Lung (tissue), 12 donors: ENCODE data around the gene TSHR. TPM values are rescaled to one million over a fixed set of nuclear protein-coding genes. Genes with fewer than 3 reads are reported as not detected.

Experiments
- ATAC-seq: fragments of 200-7000 bp; cut with Tn5 transposase; one replicate; pipeline ENCODE4 v1.9.1; 2020; ENCODE audit warnings: moderate number of reproducible peaks; ENCODE audit not compliant: insufficient read depth, low FRiP score
- DNase-seq, 3 donors: peaks; one replicate each; pipeline ENCODE4 v3.0.0-alpha.2; 2013 to 2017
- H3K27ac ChIP-seq, 2 donors: one replicate each; pipeline ENCODE4 v1.5.1; 2013; ENCODE audit warnings: mild to moderate bottlenecking in 2 of 2, moderate library complexity in 2 of 2, control low read depth in 1 of 2, inconsistent platforms in 1 of 2, low read depth in 1 of 2, low read length in 1 of 2
- H3K27me3 ChIP-seq, 3 donors: one replicate each; pipeline ENCODE4 v1.5.1; 2013; ENCODE audit warnings: low read length in 2 of 3; ENCODE audit not compliant: control insufficient read depth in 3 of 3, insufficient read depth in 3 of 3
- H3K36me3 ChIP-seq, 4 donors: one replicate each; pipeline ENCODE4 v1.5.1; 2013; ENCODE audit warnings: low read length in 4 of 4, mild to moderate bottlenecking in 1 of 4, moderate library complexity in 1 of 4; ENCODE audit not compliant: control insufficient read depth in 4 of 4, insufficient read depth in 4 of 4
- H3K4me1 ChIP-seq, 5 donors: one replicate each; pipeline ENCODE4 v1.5.1; 2013; ENCODE audit warnings: low read length in 5 of 5, mild to moderate bottlenecking in 2 of 5, moderate library complexity in 1 of 5; ENCODE audit not compliant: control insufficient read depth in 5 of 5, insufficient read depth in 5 of 5
- H3K4me3 ChIP-seq: one replicate; pipeline ENCODE4 v1.5.1; 2013; ENCODE audit warnings: mild to moderate bottlenecking, control low read depth, moderate library complexity
- H3K9ac ChIP-seq, 2 donors: one replicate each; pipeline ENCODE4 v1.5.1; 2013; ENCODE audit warnings: low read length in 2 of 2, control low read depth in 1 of 2; ENCODE audit not compliant: insufficient read depth in 1 of 2
- H3K9me3 ChIP-seq, 4 donors: one replicate each; pipeline ENCODE4 v1.5.1; 2013; ENCODE audit warnings: low read length in 3 of 4, mild to moderate bottlenecking in 1 of 4, moderate library complexity in 1 of 4; ENCODE audit not compliant: control insufficient read depth in 4 of 4, insufficient read depth in 3 of 4
- WGBS, 2 donors: extraction: QIAGEN DNeasy Blood & Tissue Kit; methylation state at CpG; one replicate each; pipeline ENCODE4 v1.1.7; 2013; 5-methylcytosine and 5-hydroxymethylcytosine counted together
- polyA plus RNA-seq, 2 donors: library from polyadenylated mRNA; stranded (reverse); fragments of 200-250 nt; gene quantifications; one replicate each; pipeline ENCODE4 v1.2.1, GENCODE V29; 2013
- total RNA-seq, 2 donors: library from RNA; depleted of rRNA in 1 of 2; stranded (reverse); fragments of >200 nt in 1 of 2; gene quantifications; one replicate each; pipeline ENCODE4 v1.2.1, GENCODE V29; 2014 to 2021
- TF ChIP-seq, protein P1 (sequence below): IDR thresholded peaks from 2 replicates; pipeline ENCODE4 v1.5.1; 2012; ENCODE audit warnings: mild to moderate bottlenecking; ENCODE audit errors: control extremely low read depth, extremely low read depth
- donor health status: control.
- donor health status: control.
- donor health status: Bipolar disorder and iron deficiency.
- donor health status: healthy.
- donor health status: DM: yes; HTN: yes; CAD: no.

Gene TSHR
- total and polyA plus RNA-seq, 4 donors, result 0.04 to 0.31 (median 0.07) TPM; not detected in 1

DNA sequence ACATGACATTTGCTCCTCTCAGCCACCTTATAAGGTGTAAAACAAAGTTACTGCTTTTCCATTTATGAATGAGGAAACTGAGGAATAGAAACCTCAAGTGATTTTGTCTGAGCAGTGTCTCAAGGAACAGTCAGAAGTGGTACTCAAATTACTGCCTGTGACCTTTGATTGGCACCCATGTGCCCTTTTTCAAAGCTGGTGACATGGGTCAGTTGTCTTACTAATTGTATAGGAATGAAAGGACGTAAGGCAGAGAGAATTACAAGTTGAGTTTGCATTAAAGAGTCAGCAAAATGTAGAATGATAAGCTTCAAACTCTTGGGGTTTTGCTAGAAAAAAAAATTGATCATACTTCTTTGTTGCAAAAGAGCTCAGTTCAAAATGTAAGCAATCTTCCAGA lies 136.2 kb downstream of the TSHR start:
- DNase-seq (no peak), ATAC-seq (no peak)
- Histone ChIP-seq H3K9ac (no peak overlapping the region), H3K9me3 (no peaks in the 10 kb centered on the region), H3K4me3 (no peak overlapping the region), H3K27me3 (no peaks in the 10 kb centered on the region), H3K4me1 (no peaks in the 10 kb centered on the region), H3K27ac (no peak overlapping the region), H3K36me3 (peaks cover 0 to 4% (median 0%) of the 10 kb centered on the region in 4 donors)
- TF ChIP-seq, protein P1, sequence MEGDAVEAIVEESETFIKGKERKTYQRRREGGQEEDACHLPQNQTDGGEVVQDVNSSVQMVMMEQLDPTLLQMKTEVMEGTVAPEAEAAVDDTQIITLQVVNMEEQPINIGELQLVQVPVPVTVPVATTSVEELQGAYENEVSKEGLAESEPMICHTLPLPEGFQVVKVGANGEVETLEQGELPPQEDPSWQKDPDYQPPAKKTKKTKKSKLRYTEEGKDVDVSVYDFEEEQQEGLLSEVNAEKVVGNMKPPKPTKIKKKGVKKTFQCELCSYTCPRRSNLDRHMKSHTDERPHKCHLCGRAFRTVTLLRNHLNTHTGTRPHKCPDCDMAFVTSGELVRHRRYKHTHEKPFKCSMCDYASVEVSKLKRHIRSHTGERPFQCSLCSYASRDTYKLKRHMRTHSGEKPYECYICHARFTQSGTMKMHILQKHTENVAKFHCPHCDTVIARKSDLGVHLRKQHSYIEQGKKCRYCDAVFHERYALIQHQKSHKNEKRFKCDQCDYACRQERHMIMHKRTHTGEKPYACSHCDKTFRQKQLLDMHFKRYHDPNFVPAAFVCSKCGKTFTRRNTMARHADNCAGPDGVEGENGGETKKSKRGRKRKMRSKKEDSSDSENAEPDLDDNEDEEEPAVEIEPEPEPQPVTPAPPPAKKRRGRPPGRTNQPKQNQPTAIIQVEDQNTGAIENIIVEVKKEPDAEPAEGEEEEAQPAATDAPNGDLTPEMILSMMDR, result no peak
- WGBS, 2 donors, result 62 to 78% methylated on average over 1 of the region's 1 CpG

- H3K4me3 ChIP-seq, result no peak overlapping the region
- WGBS, 2 donors, result 96 to 97% methylated on average over 2 of the region's 2 CpGs
Measured at GRCh38 chr14:81093651-81094050, 138.2 kb downstream of the TSHR start.

GRCh38 chr14:81095539-81095938 lies 140.1 kb downstream of the TSHR start:
- TF ChIP-seq, protein P1, result no peak
- Histone ChIP-seq H3K4me1 (no peaks in the 10 kb centered on the region), H3K9me3 (no peaks in the 10 kb centered on the region), H3K4me3 (no peak overlapping the region), H3K27me3 (no peaks in the 10 kb centered on the region), H3K27ac (no peak overlapping the region), H3K36me3 (peaks cover 0 to 4% (median 0%) of the 10 kb centered on the region in 4 donors), H3K9ac (no peak overlapping the region)
- 95 to 100% methylated on average over 2 of the region's 2 CpGs for WGBS, 2 donors
- DNase-seq (no peak), ATAC-seq (no peak)

More at GRCh38 chr14:81093651-81094050, 138.2 kb downstream of the TSHR start:
- no peak for DNase-seq
- TF ChIP-seq, protein P1, result no peak
- ATAC-seq, result no peak
- H3K4me1 ChIP-seq, result no peaks in the 10 kb centered on the region
- H3K36me3 ChIP-seq, result peaks cover 0 to 4% (median 0%) of the 10 kb centered on the region in 4 donors
- H3K27me3 ChIP-seq, result no peaks in the 10 kb centered on the region
- no peak overlapping the region for H3K27ac ChIP-seq
- no peak overlapping the region for H3K9ac ChIP-seq
- no peaks in the 10 kb centered on the region for H3K9me3 ChIP-seq

GRCh38 chr14:81096656-81097055 lies 141.2 kb downstream of the TSHR start:
- DNase-seq, result no peak
- no peak for ATAC-seq
- no peak overlapping the region for H3K4me3 ChIP-seq
- no peak overlapping the region for H3K27ac ChIP-seq
- WGBS, 2 donors, result 87 to 88% methylated on average over 3 of the region's 3 CpGs
- no peak overlapping the region for H3K9ac ChIP-seq
- H3K9me3 ChIP-seq, result no peaks in the 10 kb centered on the region
- no peaks in the 10 kb centered on the region for H3K27me3 ChIP-seq
- TF ChIP-seq, protein P1, result no peak
- H3K4me1 ChIP-seq, result no peaks in the 10 kb centered on the region
- peaks cover 0 to 4% (median 0%) of the 10 kb centered on the region in 4 donors for H3K36me3 ChIP-seq
